NCI-H128 (cell line): Measurements from ENCODE around the gene CD274.
A peak's percentile ranks its signal among the peaks of the same experiment; 100 is the strongest.
"Not testable (repeated sequence)": the region's sequence is repeated elsewhere in the genome, so short reads cannot be mapped to it uniquely, and the experiment has no call there.

Experiments used
- DNase-seq: peaks from one replicate; lab custom pipeline; 2025; ENCODE audit not compliant: unreplicated experiment; lab: John Stamatoyannopoulos, UW

The CD274 gene

GRCh38 chr9:5437254-5438216, 12.8 kb upstream of the CD274 start, which contains the start of gene PLGRKT:
TSS of gene PLGRKT (minus strand) at chr9:5437925. CDS start at chr9:5431977, 5,948 bp downstream.
- DNase-seq, result peak; percentile 89

DNA sequence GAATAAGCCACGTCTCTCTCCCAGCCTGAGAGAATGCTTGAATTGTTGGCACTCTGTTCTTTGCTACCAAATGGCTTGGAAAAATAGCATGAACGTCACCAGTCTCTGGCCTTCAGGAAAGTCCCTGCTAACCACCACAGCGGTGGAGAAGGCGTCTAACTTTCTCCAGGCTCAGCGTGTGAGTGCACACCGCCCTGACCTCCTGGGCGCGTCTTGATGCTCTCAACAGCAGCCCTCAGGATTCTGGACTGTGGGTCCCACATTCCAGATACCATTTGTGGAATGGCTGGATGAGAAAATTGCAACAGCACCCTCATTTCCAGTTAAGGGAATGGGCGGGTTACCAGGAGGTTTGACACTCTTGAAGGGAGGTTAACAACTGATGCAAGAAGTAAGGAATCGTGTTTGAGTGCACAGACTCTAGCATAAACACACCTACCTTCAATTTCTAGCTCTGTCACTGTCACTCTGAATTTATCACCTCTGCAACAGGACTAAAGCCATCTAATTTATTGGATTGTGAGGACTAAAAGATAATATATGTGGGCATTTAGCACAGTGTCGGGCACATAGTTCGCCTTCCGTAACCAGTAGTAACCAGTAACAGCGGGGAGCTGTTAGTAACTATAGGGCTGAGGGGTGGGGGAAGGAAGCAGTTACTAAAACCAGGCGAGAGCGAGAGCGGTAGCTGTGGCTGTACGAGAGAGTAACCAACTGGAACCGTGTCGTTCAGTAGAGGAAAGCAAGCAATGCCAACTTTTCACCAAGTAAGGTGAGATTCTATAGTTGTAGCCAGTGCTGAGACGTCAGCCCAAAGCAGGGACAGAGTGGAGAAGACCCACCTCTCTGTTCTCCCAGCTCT, 11.8 kb upstream of the CD274 start:
- DNase-seq, result no peak

DNA sequence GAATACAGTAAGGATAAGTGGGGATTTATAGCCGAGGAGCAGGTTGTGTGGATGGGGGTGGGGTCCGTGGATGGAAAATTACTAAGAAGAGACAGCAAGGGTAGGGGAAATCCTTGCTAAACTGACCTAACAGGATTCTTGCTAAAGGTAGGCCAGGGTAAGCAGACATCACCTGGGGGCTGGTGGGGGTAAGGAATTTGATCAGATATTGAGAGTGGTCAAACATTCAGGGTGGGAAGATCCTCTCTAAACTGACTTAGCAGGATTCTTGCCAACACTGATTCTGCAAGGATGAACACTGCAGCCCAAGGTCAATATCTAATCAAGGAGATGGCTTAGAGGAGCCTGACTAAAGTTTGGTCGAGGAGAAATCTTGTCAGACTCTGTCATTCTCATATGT, 9.9 kb upstream of the CD274 start:
- DNase-seq, result no peak

- no peak for DNase-seq
These were observed 9.3 kb upstream of the CD274 start for GRCh38 chr9:5441043-5441442.

GRCh38 chr9:5442400-5443011, 7.8 kb upstream of the CD274 start:
- DNase-seq, result peak; percentile 9

GRCh38 chr9:5443850-5444249, 6.5 kb upstream of the CD274 start:
- DNase-seq, result no peak

DNA sequence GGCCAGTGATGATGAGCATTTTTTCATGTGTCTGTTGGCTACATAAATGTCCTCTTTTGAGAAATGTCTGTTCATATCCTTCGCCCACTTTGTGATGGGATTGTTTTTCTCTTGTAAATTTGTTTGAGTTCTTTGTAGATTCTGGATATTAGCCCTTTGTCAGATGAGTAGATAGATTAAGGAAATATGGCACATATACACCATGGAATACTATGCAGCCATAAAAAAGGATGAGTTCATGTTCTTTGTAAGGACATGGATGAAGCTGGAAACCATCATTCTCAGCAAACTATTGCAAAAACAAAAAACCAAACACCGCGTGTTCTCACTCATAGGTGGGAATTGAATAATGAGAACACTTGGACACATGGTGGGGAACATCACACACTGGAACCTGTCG, 5.2 kb upstream of the CD274 start:
- not testable (repeated sequence) for DNase-seq

DNA sequence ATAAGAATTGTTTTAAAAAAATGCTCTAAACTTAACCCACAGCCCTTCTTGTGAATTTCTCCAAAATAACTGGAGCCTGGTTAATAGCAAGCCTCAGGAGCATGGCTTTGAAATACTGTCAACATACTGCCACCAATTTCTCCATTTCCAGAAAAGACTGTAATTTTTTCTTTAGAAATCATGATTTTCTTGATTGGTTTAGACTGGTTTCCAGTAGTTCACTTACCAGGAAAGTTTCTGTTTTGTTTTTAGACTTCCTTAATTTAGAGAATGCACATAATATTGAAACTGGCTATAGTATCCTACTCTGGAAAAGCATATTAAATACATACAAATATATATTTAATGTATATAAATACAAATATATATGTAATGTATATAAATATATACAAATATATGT, 4.5 kb upstream of the CD274 start:
- DNase-seq, result no peak

GRCh38 chr9:5446451-5447236, 3.7 kb upstream of the CD274 start:
- DNase-seq, result no peak

- no peak for DNase-seq
These were observed 3.0 kb upstream of the CD274 start for GRCh38 chr9:5447337-5447736.

DNA sequence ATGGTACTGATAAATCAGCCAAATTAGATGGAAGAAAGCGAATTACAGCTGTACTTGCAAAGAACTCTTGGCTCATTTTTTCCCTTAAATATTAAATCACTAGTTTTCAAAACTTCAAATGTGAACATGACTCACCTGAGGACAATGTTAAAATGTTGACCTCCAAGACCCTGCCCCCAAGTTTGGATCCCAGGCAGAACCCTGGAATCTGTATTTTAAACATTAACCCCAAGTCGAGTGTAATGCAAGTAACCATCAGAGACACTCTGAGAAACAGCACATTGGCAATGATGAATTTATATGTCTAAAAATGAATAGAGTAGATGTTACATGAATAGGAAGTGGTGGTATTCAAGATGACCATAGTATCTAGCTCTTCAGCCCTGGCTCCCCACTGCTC, 2.3 kb upstream of the CD274 start:
- no peak for DNase-seq

DNA sequence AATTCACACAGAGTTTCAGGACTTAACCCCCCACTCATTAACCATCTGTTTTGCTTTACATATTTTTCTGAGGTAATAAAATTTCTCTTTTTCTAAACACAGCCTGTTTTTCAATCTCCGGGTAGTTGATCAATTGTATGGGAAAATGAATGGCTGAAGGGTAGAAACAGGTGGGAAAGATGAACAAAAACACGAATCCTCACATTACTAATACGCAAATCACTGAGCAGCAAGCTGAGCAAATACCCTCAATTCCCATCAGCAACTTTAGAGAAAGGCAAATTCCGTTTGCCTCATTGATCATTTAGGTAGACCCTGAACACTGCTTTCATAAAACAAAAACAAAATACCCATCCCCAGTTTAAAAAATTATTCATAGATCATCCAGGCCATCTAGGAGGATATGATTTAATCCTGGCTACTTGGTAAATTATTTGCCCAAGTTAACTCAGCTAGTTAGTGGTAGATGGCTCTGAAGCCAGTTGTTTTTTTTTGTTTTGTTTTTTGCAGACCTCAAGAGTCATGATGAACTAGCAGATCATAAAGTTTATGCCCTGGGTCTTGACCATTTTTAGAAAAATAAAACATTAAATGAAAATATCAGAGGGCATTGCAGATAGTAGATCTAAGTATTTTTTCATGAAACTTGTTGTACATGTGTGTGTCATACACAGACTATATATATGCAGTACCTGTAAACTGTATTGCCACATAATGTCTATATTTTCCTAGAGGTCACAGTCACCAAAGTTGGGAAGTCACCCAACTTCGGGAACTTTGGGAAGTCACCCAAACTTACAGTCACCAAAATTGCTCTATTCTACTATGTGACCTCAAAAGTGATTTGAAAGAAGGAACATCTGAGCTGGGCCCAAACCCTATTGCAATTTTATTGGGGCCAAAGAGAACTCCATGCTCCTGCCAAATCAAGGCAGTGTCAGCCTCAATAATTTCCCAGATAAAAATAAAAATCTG, 1.6 kb upstream of the CD274 start:
- no peak for DNase-seq

DNA sequence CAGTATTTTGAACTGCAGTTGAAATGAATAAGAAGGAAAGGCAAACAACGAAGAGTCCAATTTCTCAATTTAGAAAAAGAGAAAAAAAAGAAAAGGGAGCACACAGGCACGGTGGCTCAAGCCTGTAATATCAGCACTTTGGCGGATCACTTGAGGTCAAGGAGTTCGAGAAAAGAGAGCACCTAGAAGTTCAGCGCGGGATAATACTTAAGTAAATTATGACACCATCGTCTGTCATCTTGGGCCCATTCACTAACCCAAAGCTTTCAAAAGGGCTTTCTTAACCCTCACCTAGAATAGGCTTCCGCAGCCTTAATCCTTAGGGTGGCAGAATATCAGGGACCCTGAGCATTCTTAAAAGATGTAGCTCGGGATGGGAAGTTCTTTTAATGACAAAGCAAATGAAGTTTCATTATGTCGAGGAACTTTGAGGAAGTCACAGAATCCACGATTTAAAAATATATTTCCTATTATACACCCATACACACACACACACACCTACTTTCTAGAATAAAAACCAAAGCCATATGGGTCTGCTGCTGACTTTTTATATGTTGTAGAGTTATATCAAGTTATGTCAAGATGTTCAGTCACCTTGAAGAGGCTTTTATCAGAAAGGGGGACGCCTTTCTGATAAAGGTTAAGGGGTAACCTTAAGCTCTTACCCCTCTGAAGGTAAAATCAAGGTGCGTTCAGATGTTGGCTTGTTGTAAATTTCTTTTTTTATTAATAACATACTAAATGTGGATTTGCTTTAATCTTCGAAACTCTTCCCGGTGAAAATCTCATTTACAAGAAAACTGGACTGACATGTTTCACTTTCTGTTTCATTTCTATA, 602 bp upstream of the CD274 start:
- no peak for DNase-seq

DNA sequence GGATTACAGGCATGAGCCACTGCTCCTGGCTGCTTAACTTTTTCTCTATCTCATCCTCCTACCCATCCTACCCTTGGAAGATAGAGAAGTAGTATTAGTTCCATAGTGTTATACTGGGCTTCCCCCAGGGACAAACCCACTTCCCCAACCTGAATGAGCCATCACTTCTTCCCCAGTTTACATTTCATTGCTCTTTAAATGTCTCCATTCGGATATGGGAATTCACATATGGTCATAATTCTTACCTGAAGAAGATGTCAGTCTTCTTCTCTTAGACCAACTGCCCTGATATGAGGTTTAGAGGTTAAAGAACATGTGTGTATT, 1.9 kb downstream of the CD274 start:
- no peak for DNase-seq

GRCh38 chr9:5453004-5453403, 2.7 kb downstream of the CD274 start:
- no peak for DNase-seq

DNA sequence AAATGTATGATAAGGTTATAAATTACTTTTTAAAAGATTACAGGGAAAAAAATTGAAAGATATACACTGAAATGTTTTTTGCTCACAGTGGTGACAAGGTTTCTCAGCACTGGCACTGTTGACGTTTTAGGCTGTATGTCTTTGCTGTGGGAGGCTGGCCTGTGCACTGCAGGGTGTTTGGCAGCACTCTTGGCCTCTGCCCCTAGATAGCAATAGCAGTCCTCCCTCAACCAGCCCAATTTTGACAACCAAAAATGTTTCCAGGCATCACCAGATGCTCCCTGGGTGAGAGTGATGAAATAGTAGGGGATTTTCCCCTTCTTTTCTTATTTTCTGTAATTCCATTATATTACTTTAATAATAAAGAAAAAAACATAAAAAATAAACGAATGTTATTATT, 3.3 kb downstream of the CD274 start:
- DNase-seq, result no peak

- no peak for DNase-seq
These were observed 4.8 kb downstream of the CD274 start for GRCh38 chr9:5455181-5455580.

DNA sequence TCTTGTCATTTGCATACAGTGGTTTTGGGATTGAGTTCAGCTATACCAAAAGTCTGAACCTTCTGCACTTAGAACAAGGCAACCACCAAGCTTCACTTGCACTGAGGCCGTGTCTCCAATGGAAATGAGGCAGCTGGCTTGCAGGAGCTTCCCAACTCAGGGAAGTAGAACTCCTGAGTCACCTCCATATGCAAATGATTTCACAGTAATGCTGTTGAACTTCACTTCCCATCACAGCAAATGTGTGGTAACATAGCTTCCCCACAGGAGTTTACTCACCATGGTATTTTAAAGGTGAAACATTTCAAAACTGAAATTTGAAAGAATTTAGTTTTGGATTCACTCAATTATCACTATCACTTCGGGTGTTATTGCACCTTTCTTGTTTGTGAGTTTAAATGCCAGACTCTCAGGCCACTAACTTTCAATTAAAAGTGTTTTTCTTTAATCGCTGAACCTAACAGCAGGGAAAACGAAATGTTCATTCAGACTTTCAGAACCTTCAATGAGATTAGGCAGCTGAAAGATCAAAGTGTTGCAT, 9.0 kb downstream of the CD274 start:
- DNase-seq, result no peak
